A549 (cell line): ENCODE results near the gene PARD3B. TPM values are rescaled to one million over a fixed set of nuclear protein-coding genes. Genes with fewer than 3 reads are reported as not detected.

Experiments
- ATAC-seq, 2 experiments: fragments of 200-7000 bp in 1 of 2; fragments of >200 bp in 1 of 2; cut with Nextera tagmentation in 1 of 2; cut with Tn5 transposase in 1 of 2; 3 replicates each; pipeline versions ENCODE4 v1.8.0 to v1.9.1; 2018 to 2020; ENCODE audit warnings: mild to moderate bottlenecking in 1 of 2, moderate library complexity in 1 of 2
- CTCF ChIA-PET: fragments of 300-600 bp; sonication (Branson Sonifier 250); formaldehyde crosslinking; extraction: SDS; loops from one replicate; lab custom pipeline; 2021; ENCODE audit warnings: antibody characterized with exemption, inconsistent platforms; lab: Yijun Ruan, JAX
- POLR2A ChIA-PET: fragments of 350-600 bp; formaldehyde crosslinking; extraction: SDS; loops from one replicate; lab custom pipeline; 2021; ENCODE audit warnings: antibody characterized with exemption, inconsistent platforms; lab: Yijun Ruan, JAX
- DNase-seq, 2 experiments: peaks; one replicate each; pipeline versions ENCODE4 v3.0.0 to v3.0.0-alpha.2; 2011 to 2016; ENCODE audit warnings: low read depth in 1 of 2, low spot score in 1 of 2
- FAIRE-seq: peaks from 2 replicates; lab custom pipeline; 2011; peaks lifted over from hg19 to GRCh38; lab: Jason Lieb, UNC
- H3K27ac ChIP-seq, 2 experiments: fragments of >200 bp; sonication (Bioruptor Twin); formaldehyde crosslinking; 3 replicates each; pipeline ENCODE4 v1.5.1; 2016 to 2017
- H3K4me1 ChIP-seq: fragments of >200 bp; sonication (Bioruptor Twin); formaldehyde crosslinking; 3 replicates; pipeline ENCODE4 v1.6.1; 2016
- H3K4me2 ChIP-seq: fragments of >200 bp; sonication (Bioruptor Twin); formaldehyde crosslinking; 3 replicates; pipeline ENCODE4 v1.6.1; 2016
- H3K4me3 ChIP-seq: fragments of >200 bp; sonication (Bioruptor Twin); formaldehyde crosslinking; 3 replicates; pipeline ENCODE4 v1.5.1; 2016
- H3K9me3 ChIP-seq: fragments of >200 bp; sonication (Bioruptor Twin); formaldehyde crosslinking; 3 replicates; pipeline ENCODE4 v1.6.1; 2016
- CEBPB ChIP-seq, 2 experiments: fragments of >200 bp in 1 of 2; sonication (Bioruptor Twin) in 1 of 2; formaldehyde crosslinking in 1 of 2; IDR thresholded peaks; 2 replicates each; pipeline ENCODE4 v1.6.1; 2012 to 2016
- CHD4 ChIP-seq: fragments of 200-600 bp; sonication (generic); IDR thresholded peaks from 2 replicates; pipeline ENCODE4 v1.6.1; 2016; ENCODE audit warnings: antibody characterized with exemption, mild to moderate bottlenecking, borderline replicate concordance
- EHF ChIP-seq: fragments of 250-450 bp; sonication (Bioruptor Pico); IDR thresholded peaks from 2 replicates; pipeline ENCODE4 v1.5.0; 2020; ENCODE audit warnings: mild to moderate bottlenecking
- ESRRA ChIP-seq: fragments of 150-350 bp; IDR thresholded peaks from 2 replicates; pipeline ENCODE4 v1.6.1; 2014; ENCODE audit warnings: mild to moderate bottlenecking, low read length, borderline replicate concordance
- GATA3 ChIP-seq: IDR thresholded peaks from 2 replicates; pipeline ENCODE4 v1.6.1; 2012; ENCODE audit warnings: borderline replicate concordance
- KDM5A ChIP-seq: fragments of 200-600 bp; sonication (generic); IDR thresholded peaks from 2 replicates; pipeline ENCODE4 v1.6.1; 2016; ENCODE audit warnings: antibody characterized with exemption, mild to moderate bottlenecking
- MAFK ChIP-seq: fragments of 450-650 bp; IDR thresholded peaks from 2 replicates; pipeline ENCODE4 v1.6.1; 2014; ENCODE audit not compliant: partially characterized antibody
- NR3C1 ChIP-seq: fragments of >200 bp; sonication (Bioruptor Twin); formaldehyde crosslinking; IDR thresholded peaks from 3 replicates; pipeline ENCODE4 v1.6.1; 2017
- PHF8 ChIP-seq: fragments of 200-600 bp; sonication (generic); IDR thresholded peaks from 2 replicates; pipeline ENCODE4 v1.6.1; 2016; ENCODE audit warnings: low read depth, mild to moderate bottlenecking, antibody characterized with exemption, moderate library complexity, borderline replicate concordance
- RAD21 ChIP-seq, 2 experiments: fragments of >200 bp in 1 of 2; sonication (Bioruptor Twin) in 1 of 2; formaldehyde crosslinking in 1 of 2; IDR thresholded peaks in 1 of 2; conservative IDR thresholded peaks in 1 of 2; 2 replicates in 1 of 2; 3 replicates in 1 of 2; pipeline ENCODE4 v1.6.1; 2012 to 2018; ENCODE audit warnings: inconsistent platforms in 1 of 2
- RARB ChIP-seq: fragments of 250-450 bp; sonication (Bioruptor Pico); IDR thresholded peaks from 2 replicates; pipeline ENCODE4 v1.8.0; 2021; ENCODE audit warnings: mild to moderate bottlenecking, moderate library complexity
- RNF2 ChIP-seq: fragments of 200-600 bp; sonication (generic); IDR thresholded peaks from 2 replicates; pipeline ENCODE4 v1.6.1; 2016; ENCODE audit warnings: low read depth, mild to moderate bottlenecking, antibody characterized with exemption, moderate library complexity, borderline replicate concordance
- SREBF2 ChIP-seq: fragments of 450-650 bp; IDR thresholded peaks from 2 replicates; pipeline ENCODE4 v1.6.1; 2014; ENCODE audit warnings: mild to moderate bottlenecking, moderate library complexity
- TP53 ChIP-seq: fragments of 250-450 bp; sonication (Bioruptor Pico); IDR thresholded peaks from 2 replicates; pipeline ENCODE4 v1.5.0; 2021; ENCODE audit warnings: mild to moderate bottlenecking, moderate library complexity
- ZFP36 ChIP-seq: fragments of 450-650 bp; IDR thresholded peaks from 2 replicates; pipeline ENCODE4 v1.6.1; 2014; ENCODE audit warnings: borderline replicate concordance; ENCODE audit not compliant: partially characterized antibody
- ZSCAN20 ChIP-seq: fragments of 250-450 bp; sonication (Bioruptor Pico); IDR thresholded peaks from 2 replicates; pipeline ENCODE4 v1.8.0; 2022; ENCODE audit warnings: mild to moderate bottlenecking, moderate library complexity
- WGBS: methylation state at CpG from one replicate; pipeline ENCODE4 v1.1.6; 2017; ENCODE audit errors: missing lambda C conversion rate; 5-methylcytosine and 5-hydroxymethylcytosine counted together
- polyA plus RNA-seq, 4 experiments: library from polyadenylated mRNA; depleted of rRNA in 3 of 4; stranded (reverse); fragments of >200 nt; fragmentation: RNase III in 1 of 4; extraction: RNeasy Plus Mini Kit Qiagen cat#74134 plus additional on column Dnase treatment in 1 of 4; gene quantifications; 2 replicates in 3 of 4; 3 replicates in 1 of 4; pipeline ENCODE4 v1.2.3, GENCODE V29; 2011 to 2017
- TF ChIP-seq, protein P1 (sequence below): fragments of 450-650 bp; IDR thresholded peaks from 2 replicates; pipeline ENCODE4 v1.6.1; 2014; ENCODE audit warnings: antibody characterized with exemption
- TF ChIP-seq, protein P2 (sequence below): fragments of >200 bp; sonication (Bioruptor Twin); formaldehyde crosslinking; IDR thresholded peaks from 3 replicates; pipeline ENCODE4 v1.6.1; 2016
- TF ChIP-seq, protein P3 (sequence below): fragments of >200 bp; sonication (Bioruptor Twin); formaldehyde crosslinking; IDR thresholded peaks from 3 replicates; pipeline ENCODE4 v1.5.1; 2016

The PARD3B gene
- polyA plus RNA-seq, 2 of the 4 experiments (the other 2 are of a cell fraction) = 1.2 to 2.4 TPM

DNA sequence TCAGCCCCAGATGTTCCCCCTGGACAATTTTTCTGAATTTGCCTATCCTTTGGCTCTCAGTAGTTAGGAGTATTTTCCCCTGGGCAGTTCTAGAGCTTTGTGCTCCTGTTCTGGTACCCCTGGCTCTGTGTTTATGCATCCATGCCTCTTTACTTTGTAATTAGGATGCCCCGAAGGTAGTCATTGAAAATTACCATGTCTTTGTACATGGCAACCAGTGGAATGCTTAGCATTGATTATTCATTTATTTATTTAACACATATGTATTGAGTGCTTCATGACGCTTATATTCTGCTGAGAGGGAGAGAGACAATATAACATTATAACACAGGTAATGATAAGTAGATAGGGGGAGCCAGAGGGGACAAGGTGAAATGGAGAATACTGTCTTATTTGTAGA lies 346.5 kb downstream of the PARD3B start:
- ChIA-PET POLR2A (no interaction called here), CTCF (no interaction called here)
- H3K9me3 ChIP-seq = no peaks in the 10 kb centered on the region
- H3K4me3 ChIP-seq = no peak overlapping the region
- H3K27ac ChIP-seq = no peak overlapping the region
- H3K4me2 ChIP-seq = no peak overlapping the region
- no peak for ATAC-seq
- DNase-seq = no peak
- TF ChIP-seq TP53 (CRISPR knock-in tag) (no peak), GATA3 (no peak), NR3C1 (no peak), ESRRA (no peak), RNF2 (no peak), ZSCAN20 (no peak), ZFP36 (no peak), SREBF2 (no peak), RARB (CRISPR knock-in tag) (no peak), CEBPB (IDR thresholded peaks at IDR 0.05) (no peak), PHF8 (no peak), KDM5A (no peak), RAD21 (conservative IDR thresholded peaks at IDR 0.05 in 1 of 2, IDR thresholded peaks at IDR 0.05 in 1 of 2) (no peak)
- TF ChIP-seq, protein P1, sequence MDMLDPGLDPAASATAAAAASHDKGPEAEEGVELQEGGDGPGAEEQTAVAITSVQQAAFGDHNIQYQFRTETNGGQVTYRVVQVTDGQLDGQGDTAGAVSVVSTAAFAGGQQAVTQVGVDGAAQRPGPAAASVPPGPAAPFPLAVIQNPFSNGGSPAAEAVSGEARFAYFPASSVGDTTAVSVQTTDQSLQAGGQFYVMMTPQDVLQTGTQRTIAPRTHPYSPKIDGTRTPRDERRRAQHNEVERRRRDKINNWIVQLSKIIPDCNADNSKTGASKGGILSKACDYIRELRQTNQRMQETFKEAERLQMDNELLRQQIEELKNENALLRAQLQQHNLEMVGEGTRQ = no peak
- TF ChIP-seq, protein P2, sequence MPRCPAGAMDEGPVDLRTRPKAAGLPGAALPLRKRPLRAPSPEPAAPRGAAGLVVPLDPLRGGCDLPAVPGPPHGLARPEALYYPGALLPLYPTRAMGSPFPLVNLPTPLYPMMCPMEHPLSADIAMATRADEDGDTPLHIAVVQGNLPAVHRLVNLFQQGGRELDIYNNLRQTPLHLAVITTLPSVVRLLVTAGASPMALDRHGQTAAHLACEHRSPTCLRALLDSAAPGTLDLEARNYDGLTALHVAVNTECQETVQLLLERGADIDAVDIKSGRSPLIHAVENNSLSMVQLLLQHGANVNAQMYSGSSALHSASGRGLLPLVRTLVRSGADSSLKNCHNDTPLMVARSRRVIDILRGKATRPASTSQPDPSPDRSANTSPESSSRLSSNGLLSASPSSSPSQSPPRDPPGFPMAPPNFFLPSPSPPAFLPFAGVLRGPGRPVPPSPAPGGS = no peak
- no peaks in the 10 kb centered on the region for H3K4me1 ChIP-seq
- no peak for FAIRE-seq
- WGBS = 38% methylated on average over 2 of the region's 2 CpGs

DNA sequence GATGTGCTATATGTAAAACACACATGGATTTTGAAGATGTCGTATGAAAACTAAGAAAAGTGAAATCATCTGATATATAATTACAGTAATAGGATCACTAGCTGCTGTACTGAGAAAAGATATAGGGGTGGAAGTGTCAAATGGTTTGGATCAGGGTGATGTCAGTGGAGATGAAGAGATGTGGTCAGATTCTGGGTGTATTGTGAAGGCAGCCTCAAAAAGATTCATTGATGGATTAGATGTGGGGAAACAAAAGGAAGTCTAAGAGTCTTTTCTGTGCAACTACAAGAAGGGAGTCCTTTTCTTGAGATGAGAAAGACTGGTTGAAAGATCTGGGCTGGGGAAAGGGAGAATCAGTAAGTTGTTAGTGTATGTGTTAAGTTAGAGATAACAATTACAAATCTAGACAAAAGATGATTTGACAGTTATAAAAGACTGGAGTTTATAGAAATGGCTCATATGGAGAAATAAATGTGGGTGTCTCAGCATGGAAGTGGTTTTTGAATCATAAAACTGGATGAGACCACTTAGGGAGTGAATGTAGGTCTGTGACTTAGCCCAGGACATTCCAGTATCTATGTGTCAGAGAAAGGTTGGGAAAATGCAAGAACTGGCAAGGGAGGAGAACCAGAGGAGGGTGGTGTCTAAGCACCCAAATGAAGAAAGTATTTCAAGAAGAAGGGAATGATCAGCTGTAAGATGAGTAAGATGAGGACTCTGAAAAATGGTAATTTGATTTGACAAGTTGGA lies 347.4 kb downstream of the PARD3B start:
- no peak overlapping the region for H3K4me3 ChIP-seq
- H3K4me1 ChIP-seq = no peaks in the 10 kb centered on the region
- DNase-seq = no peak
- POLR2A ChIA-PET = no interaction called here
- H3K4me2 ChIP-seq = no peak overlapping the region
- 44% methylated on average over 1 of the region's 1 CpG for WGBS
- no peak for ATAC-seq
- CTCF ChIA-PET = no interaction called here
- H3K27ac ChIP-seq = no peak overlapping the region
- FAIRE-seq = no peak
- TF ChIP-seq SREBF2 (no peak), RARB (CRISPR knock-in tag) (no peak)
- TF ChIP-seq, all 56 proteins: peak for 0
- no peaks in the 10 kb centered on the region for H3K9me3 ChIP-seq

- H3K4me3 ChIP-seq = no peak overlapping the region
- no peak overlapping the region for H3K27ac ChIP-seq
- H3K4me2 ChIP-seq = no peak overlapping the region
- 61% methylated on average over 4 of the region's 4 CpGs for WGBS
- DNase-seq (no peak), ATAC-seq (no peak), FAIRE-seq (no peak)
- POLR2A ChIA-PET = no interaction called here
- peaks cover 7% of the 10 kb centered on the region; the same call in 1 of the 3 replicates for H3K9me3 ChIP-seq
- TF ChIP-seq MAFK = no peak
- TF ChIP-seq CHD4 = no peak
- no peak for TF ChIP-seq GATA3
- CTCF ChIA-PET = interaction anchor here (0.5 to 0.6 kb wide), 2 partner anchors 228 to 687 kb away, joined by 3 to 4 read pairs; no protein-coding TSS in a partner anchor
- H3K4me1 ChIP-seq = peaks cover 13% of the 10 kb centered on the region
Observed at GRCh38 chr2:204896146-204896545, 350.9 kb downstream of the PARD3B start.

DNA sequence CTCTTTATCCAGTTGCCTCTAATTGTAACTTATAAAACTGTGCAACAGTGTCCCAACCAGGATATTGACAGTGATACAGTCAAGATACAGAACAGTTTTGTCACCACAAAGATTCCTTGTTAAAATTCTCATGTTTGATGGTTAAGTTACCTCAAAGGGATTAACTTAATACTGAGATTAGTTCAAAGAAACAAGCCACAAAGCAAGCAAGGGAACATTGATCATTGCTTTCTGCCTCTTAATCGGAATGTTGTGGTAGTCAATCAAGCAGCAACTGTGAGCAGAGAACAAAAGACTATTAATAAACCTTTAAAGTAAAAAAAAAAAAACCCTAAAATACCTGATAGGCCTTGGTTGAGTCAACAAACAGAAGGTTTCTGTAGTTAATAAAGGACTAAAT lies 352.3 kb downstream of the PARD3B start:
- 77% methylated on average over 1 of the region's 1 CpG for WGBS
- FAIRE-seq = no peak
- ATAC-seq = no peak
- ChIA-PET CTCF (no interaction called here), POLR2A (no interaction called here)
- Histone ChIP-seq H3K4me3 (no peak overlapping the region), H3K27ac (no peak overlapping the region), H3K4me2 (no peak overlapping the region), H3K4me1 (peaks cover 20% of the 10 kb centered on the region), H3K9me3 (peaks cover 7% of the 10 kb centered on the region; the same call in 1 of the 3 replicates)
- no peak for DNase-seq
- TF ChIP-seq, protein P3, sequence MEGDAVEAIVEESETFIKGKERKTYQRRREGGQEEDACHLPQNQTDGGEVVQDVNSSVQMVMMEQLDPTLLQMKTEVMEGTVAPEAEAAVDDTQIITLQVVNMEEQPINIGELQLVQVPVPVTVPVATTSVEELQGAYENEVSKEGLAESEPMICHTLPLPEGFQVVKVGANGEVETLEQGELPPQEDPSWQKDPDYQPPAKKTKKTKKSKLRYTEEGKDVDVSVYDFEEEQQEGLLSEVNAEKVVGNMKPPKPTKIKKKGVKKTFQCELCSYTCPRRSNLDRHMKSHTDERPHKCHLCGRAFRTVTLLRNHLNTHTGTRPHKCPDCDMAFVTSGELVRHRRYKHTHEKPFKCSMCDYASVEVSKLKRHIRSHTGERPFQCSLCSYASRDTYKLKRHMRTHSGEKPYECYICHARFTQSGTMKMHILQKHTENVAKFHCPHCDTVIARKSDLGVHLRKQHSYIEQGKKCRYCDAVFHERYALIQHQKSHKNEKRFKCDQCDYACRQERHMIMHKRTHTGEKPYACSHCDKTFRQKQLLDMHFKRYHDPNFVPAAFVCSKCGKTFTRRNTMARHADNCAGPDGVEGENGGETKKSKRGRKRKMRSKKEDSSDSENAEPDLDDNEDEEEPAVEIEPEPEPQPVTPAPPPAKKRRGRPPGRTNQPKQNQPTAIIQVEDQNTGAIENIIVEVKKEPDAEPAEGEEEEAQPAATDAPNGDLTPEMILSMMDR = no peak
- no peak for TF ChIP-seq EHF (CRISPR knock-in tag)
